Keratinocyte (primary cell): ENCODE results near the gene MAD1L1. TPM values are rescaled to one million over a fixed set of nuclear protein-coding genes. Genes with fewer than 3 reads are reported as not detected.

ENCODE experiments used
- DNase-seq: peaks from one replicate; pipeline ENCODE4 v3.0.0-alpha.2; 2011; ENCODE audit warnings: low read depth, missing footprints, low spot score
- FAIRE-seq: peaks from 2 replicates; lab custom pipeline; 2011; peaks lifted over from hg19 to GRCh38; lab: Jason Lieb, UNC
- H2AFZ ChIP-seq: 2 replicates; pipeline ENCODE4 v1.6.0; 2012; ENCODE audit warnings: low read length, control low read depth, inconsistent platforms; ENCODE audit not compliant: control insufficient read depth
- H3K27ac ChIP-seq: 2 replicates; pipeline ENCODE4 v1.5.1; 2011; ENCODE audit warnings: low read length; ENCODE audit not compliant: control insufficient read depth, insufficient read depth
- H3K27me3 ChIP-seq: 3 replicates; pipeline ENCODE4 v1.6.0; 2011; ENCODE audit warnings: low read length; ENCODE audit not compliant: control insufficient read depth, insufficient read depth; ENCODE audit errors: extremely low read depth
- H3K36me3 ChIP-seq, 2 experiments: 2 replicates in 1 of 2; 3 replicates in 1 of 2; pipeline ENCODE4 v1.5.1; 2011; ENCODE audit warnings: low read length in 2 of 2, mild to moderate bottlenecking in 1 of 2; ENCODE audit not compliant: control insufficient read depth in 2 of 2, insufficient read depth in 2 of 2; ENCODE audit errors: extremely low read depth in 1 of 2
- H3K4me1 ChIP-seq: 3 replicates; pipeline ENCODE4 v1.5.1; 2011; ENCODE audit warnings: low read length; ENCODE audit not compliant: control insufficient read depth, insufficient read depth; ENCODE audit errors: extremely low read depth
- H3K4me2 ChIP-seq: 3 replicates; pipeline ENCODE4 v1.6.0; 2011; ENCODE audit warnings: low read depth, low read length; ENCODE audit not compliant: control insufficient read depth, insufficient read depth; ENCODE audit errors: extremely low read depth
- H3K4me3 ChIP-seq, 3 experiments: fragments of 200-600 bp in 1 of 3; sonication (generic) in 1 of 3; 2 replicates in 2 of 3; 3 replicates in 1 of 3; pipeline ENCODE4 v1.5.1; 2011 to 2016; ENCODE audit warnings: low read length in 3 of 3, mild to moderate bottlenecking in 3 of 3, control low read depth in 2 of 3, inconsistent platforms in 1 of 3, low read depth in 1 of 3, mixed read lengths in 1 of 3, mixed run types in 1 of 3, moderate library complexity in 1 of 3; ENCODE audit not compliant: control insufficient read depth in 2 of 3, insufficient read depth in 2 of 3; ENCODE audit errors: extremely low read depth in 1 of 3
- H3K79me2 ChIP-seq: 2 replicates; pipeline ENCODE4 v1.6.0; 2012; ENCODE audit warnings: low read length; ENCODE audit not compliant: control insufficient read depth, insufficient read depth
- H3K9ac ChIP-seq: 3 replicates; pipeline ENCODE4 v1.6.0; 2011; ENCODE audit warnings: low read length; ENCODE audit not compliant: control insufficient read depth, insufficient read depth; ENCODE audit errors: extremely low read depth
- H3K9me1 ChIP-seq: 3 replicates; pipeline ENCODE4 v1.6.0; 2011; ENCODE audit warnings: low read length; ENCODE audit not compliant: control insufficient read depth, insufficient read depth; ENCODE audit errors: extremely low read depth
- H3K9me3 ChIP-seq: 2 replicates; pipeline ENCODE4 v1.5.1; 2012; ENCODE audit warnings: low read depth, low read length; ENCODE audit not compliant: control insufficient read depth
- H4K20me1 ChIP-seq: 3 replicates; pipeline ENCODE4 v1.6.0; 2011; ENCODE audit warnings: low read length; ENCODE audit not compliant: control insufficient read depth, insufficient read depth; ENCODE audit errors: extremely low read depth
- EZH2 ChIP-seq: IDR thresholded peaks from one replicate; pipeline ENCODE4 v1.6.1; 2012; ENCODE audit warnings: inconsistent platforms, mild to moderate bottlenecking, low read length, moderate library complexity
- dilution Hi-C: fragments of 300-500 bp; cut with MboI; formaldehyde crosslinking; loops from one replicate; pipeline ENCODE4 v1.7.0; 2020; ENCODE audit warnings: low sequenced_read_pairs; ENCODE audit not compliant: extremely low pct_ligation_motif_present
- polyA plus RNA-seq, 5 experiments: library from polyadenylated mRNA; depleted of rRNA in 3 of 5; stranded (reverse) in 3 of 5; stranded (forward) in 1 of 5; unstranded in 1 of 5; fragments of >200 nt; gene quantifications; 1 replicate in 1 of 5; 2 replicates in 3 of 5; 3 replicates in 1 of 5; pipeline versions ENCODE4 v1.2.1 to v1.2.3, GENCODE V29; 2011 to 2012; ENCODE audit warnings: missing spikeins in 2 of 5, low read depth in 1 of 5, low replicate concordance in 1 of 5
- TF ChIP-seq, protein P1 (sequence below), 3 experiments: IDR thresholded peaks in 1 of 3; conservative IDR thresholded peaks in 1 of 3; optimal IDR thresholded peaks in 1 of 3; 2 replicates in 2 of 3; 3 replicates in 1 of 3; pipeline versions ENCODE3 to v1.5.1; 2011; ENCODE audit warnings: low read length in 3 of 3, mild to moderate bottlenecking in 3 of 3, moderate library complexity in 2 of 3, control low read depth in 1 of 3, inconsistent platforms in 1 of 3; ENCODE audit not compliant: insufficient read depth in 2 of 3; ENCODE audit errors: extremely low read depth in 1 of 3

MAD1L1 gene
- polyA plus RNA-seq, 1 donor (not counting 4 experiments of a cell fraction or from before 2014, with no cell fraction given), result 18.0 TPM

DNA sequence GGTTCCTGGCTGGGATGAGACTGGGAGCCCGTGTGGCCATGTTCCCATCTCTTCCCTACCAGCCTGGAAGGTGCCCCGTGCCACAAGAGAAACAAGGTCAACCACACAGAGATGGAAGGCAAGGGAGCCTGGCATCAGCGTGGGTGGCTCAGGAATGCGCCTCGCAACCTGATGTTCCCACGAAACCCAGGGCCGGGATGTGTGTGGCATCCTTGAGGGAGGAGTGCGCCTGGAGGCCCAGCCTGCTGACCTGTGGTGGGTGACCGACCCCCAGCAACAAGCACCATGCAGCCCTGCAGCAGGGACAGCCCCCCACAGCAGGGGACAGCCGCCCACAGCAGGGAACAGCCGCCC lies 295.5 kb downstream of the MAD1L1 start:
- no peak overlapping the region for H3K4me3 ChIP-seq
- DNase-seq, result no peak
- no peaks in the 10 kb centered on the region for H3K27me3 ChIP-seq
- dilution Hi-C loops, result no loop called here
- no peak overlapping the region for H3K4me2 ChIP-seq
- no peak for FAIRE-seq
- H2AFZ ChIP-seq, result no peak overlapping the region
- H3K27ac ChIP-seq, result no peak overlapping the region
- H3K9ac ChIP-seq, result no peak overlapping the region
- H4K20me1 ChIP-seq, result no peaks in the 10 kb centered on the region
- H3K9me1 ChIP-seq, result peaks cover 2% of the 10 kb centered on the region
- peaks cover 6% of the 10 kb centered on the region for H3K4me1 ChIP-seq
- H3K9me3 ChIP-seq, result no peaks in the 10 kb centered on the region
- H3K79me2 ChIP-seq, result no peaks in the 10 kb centered on the region
- no peaks in the 10 kb centered on the region for H3K36me3 ChIP-seq
- TF ChIP-seq, protein P1, sequence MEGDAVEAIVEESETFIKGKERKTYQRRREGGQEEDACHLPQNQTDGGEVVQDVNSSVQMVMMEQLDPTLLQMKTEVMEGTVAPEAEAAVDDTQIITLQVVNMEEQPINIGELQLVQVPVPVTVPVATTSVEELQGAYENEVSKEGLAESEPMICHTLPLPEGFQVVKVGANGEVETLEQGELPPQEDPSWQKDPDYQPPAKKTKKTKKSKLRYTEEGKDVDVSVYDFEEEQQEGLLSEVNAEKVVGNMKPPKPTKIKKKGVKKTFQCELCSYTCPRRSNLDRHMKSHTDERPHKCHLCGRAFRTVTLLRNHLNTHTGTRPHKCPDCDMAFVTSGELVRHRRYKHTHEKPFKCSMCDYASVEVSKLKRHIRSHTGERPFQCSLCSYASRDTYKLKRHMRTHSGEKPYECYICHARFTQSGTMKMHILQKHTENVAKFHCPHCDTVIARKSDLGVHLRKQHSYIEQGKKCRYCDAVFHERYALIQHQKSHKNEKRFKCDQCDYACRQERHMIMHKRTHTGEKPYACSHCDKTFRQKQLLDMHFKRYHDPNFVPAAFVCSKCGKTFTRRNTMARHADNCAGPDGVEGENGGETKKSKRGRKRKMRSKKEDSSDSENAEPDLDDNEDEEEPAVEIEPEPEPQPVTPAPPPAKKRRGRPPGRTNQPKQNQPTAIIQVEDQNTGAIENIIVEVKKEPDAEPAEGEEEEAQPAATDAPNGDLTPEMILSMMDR (optimal IDR thresholded peaks at IDR 0.05 in 1 of 3, IDR thresholded peaks at IDR 0.05 in 1 of 3, conservative IDR thresholded peaks at IDR 0.05 in 1 of 3; ENCODE audit: extremely low read depth in 1 of 3, insufficient read depth in 2 of 3, low read length in 3 of 3), result no peak
- TF ChIP-seq EZH2, result no peak

DNA sequence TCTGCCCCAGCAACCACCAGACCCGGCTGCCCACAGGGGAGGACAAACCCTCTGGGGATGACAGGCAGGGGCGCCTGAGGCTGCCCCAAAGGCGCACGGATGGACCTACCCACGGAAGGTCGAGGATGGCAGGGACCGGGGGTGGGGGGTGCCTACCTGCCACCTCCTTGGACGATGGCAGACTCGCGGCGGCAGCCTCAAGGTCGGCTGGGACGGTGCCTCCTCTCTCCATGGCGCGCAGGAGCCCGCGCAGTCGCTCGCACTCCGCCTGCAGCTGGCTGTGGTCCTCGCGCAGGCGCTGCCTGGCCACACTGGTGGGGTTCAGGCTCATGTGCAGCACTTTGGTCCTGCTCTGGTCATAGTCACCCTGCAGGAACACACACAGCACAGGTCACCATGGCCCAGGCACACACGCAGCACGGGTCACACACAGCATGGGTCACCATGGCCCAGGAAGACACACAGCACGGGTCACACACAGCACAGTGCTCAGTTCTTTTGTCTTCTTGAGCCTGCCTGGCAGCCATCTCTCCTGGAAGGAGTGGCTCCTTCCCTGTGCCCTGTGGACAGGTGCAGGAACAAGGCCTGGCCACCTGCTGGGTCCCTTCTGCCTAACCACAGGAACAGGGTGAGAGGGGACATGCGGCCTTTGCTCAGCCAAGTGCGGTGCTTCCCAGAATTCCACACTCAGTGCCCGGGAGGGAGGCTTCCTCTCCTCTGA lies 296.1 kb downstream of the MAD1L1 start:
- dilution Hi-C loops, result no loop called here
- Histone ChIP-seq H3K9ac (no peak overlapping the region), H4K20me1 (no peaks in the 10 kb centered on the region), H2AFZ (no peak overlapping the region), H3K4me2 (no peak overlapping the region), H3K27ac (no peak overlapping the region), H3K79me2 (no peaks in the 10 kb centered on the region), H3K9me3 (no peaks in the 10 kb centered on the region), H3K4me3 (no peak overlapping the region), H3K4me1 (peaks cover 6% of the 10 kb centered on the region), H3K36me3 (no peaks in the 10 kb centered on the region), H3K9me1 (peaks cover 2% of the 10 kb centered on the region), H3K27me3 (no peaks in the 10 kb centered on the region)
- DNase-seq (no peak), FAIRE-seq (no peak)
- TF ChIP-seq, protein P1 (optimal IDR thresholded peaks at IDR 0.05 in 1 of 3, IDR thresholded peaks at IDR 0.05 in 1 of 3, conservative IDR thresholded peaks at IDR 0.05 in 1 of 3; ENCODE audit: extremely low read depth in 1 of 3, insufficient read depth in 2 of 3, low read length in 3 of 3), result no peak
- no peak for TF ChIP-seq EZH2
